ENCODE results near the gene SEMA5A. TPM values are rescaled to one million over a fixed set of nuclear protein-coding genes. Genes with fewer than 3 reads are reported as not detected.

The SEMA5A gene
- total RNA-seq, 1 experiment from 2014 or later, result 9.3 TPM

GRCh38 chr5:9125852-9126251 lies 420.0 kb downstream of the SEMA5A start:
- POLR2A ChIA-PET, result no interaction called here
- Mint-ChIP-seq H3K27me3 (ENCODE audit: low read depth) (no peaks in the 10 kb centered on the region), H3K27ac (no peak overlapping the region), H3K9me3 (peaks cover 9% of the 10 kb centered on the region), H3K4me1 (no peaks in the 10 kb centered on the region), H3K4me3 (no peak overlapping the region), H3K36me3 (0 out of 2 replicates have a peak, but pooled peaks cover 3% of the 10 kb centered on the region)
- DNase-seq (ENCODE audit: low spot score), result no peak
- CTCF ChIA-PET, result no interaction called here
- no peak for TF ChIP-seq ZNF425 (CRISPR knock-in tag; conservative IDR thresholded peaks at IDR 0.05)
- ATAC-seq, result no peak

- no peak for DNase-seq (ENCODE audit: low spot score)
- no peaks in the 10 kb centered on the region for H3K4me1 Mint-ChIP-seq
- no peak for ATAC-seq
- H3K27me3 Mint-ChIP-seq (ENCODE audit: low read depth), result no peaks in the 10 kb centered on the region
- TF ChIP-seq STAT6 (CRISPR knock-in tag; conservative IDR thresholded peaks at IDR 0.05; ENCODE audit: low read depth) (no peak), SMAD4 (CRISPR knock-in tag; IDR thresholded peaks at IDR 0.05) (no peak), ZBTB21 (CRISPR knock-in tag; IDR thresholded peaks at IDR 0.05; ENCODE audit: borderline replicate concordance) (no peak), RELA (CRISPR knock-in tag; IDR thresholded peaks at IDR 0.05; ENCODE audit: borderline replicate concordance) (no peak), ERG (CRISPR knock-in tag; IDR thresholded peaks at IDR 0.05) (no peak)
- no peak overlapping the region for H3K4me3 Mint-ChIP-seq
- ChIA-PET POLR2A (no interaction called here), CTCF (no interaction called here)
- H3K27ac Mint-ChIP-seq, result no peak overlapping the region
- H3K9me3 Mint-ChIP-seq, result peaks cover 9% of the 10 kb centered on the region
- H3K36me3 Mint-ChIP-seq, result 0 out of 2 replicates have a peak, but pooled peaks cover 3% of the 10 kb centered on the region
Measured at GRCh38 chr5:9124838-9125237, 421.0 kb downstream of the SEMA5A start.

- no peaks in the 10 kb centered on the region for H3K27me3 Mint-ChIP-seq (ENCODE audit: low read depth)
- peaks cover 9% of the 10 kb centered on the region for H3K9me3 Mint-ChIP-seq
- CTCF ChIA-PET, result no interaction called here
- H3K36me3 Mint-ChIP-seq, result 0 out of 2 replicates have a peak, but pooled peaks cover 3% of the 10 kb centered on the region
- TF ChIP-seq ERG (CRISPR knock-in tag; IDR thresholded peaks at IDR 0.05), result no peak
- no peak for TF ChIP-seq MYBL2 (CRISPR knock-in tag; IDR thresholded peaks at IDR 0.05)
- TF ChIP-seq ZNF138 (CRISPR knock-in tag; conservative IDR thresholded peaks at IDR 0.05), result no peak
- POLR2A ChIA-PET, result no interaction called here
- ATAC-seq, result no peak
- no peak overlapping the region for H3K4me3 Mint-ChIP-seq
- no peak for DNase-seq (ENCODE audit: low spot score)
- no peak overlapping the region for H3K27ac Mint-ChIP-seq
- no peaks in the 10 kb centered on the region for H3K4me1 Mint-ChIP-seq
Measured at GRCh38 chr5:9124071-9124470, 421.8 kb downstream of the SEMA5A start.

GRCh38 chr5:9122528-9122927 lies 423.3 kb downstream of the SEMA5A start:
- DNase-seq (ENCODE audit: low spot score) (no peak), ATAC-seq (no peak)
- ChIA-PET CTCF (no interaction called here), POLR2A (no interaction called here)
- Mint-ChIP-seq H3K36me3 (no peaks in the 10 kb centered on the region), H3K9me3 (peaks cover 2% of the 10 kb centered on the region), H3K27ac (no peak overlapping the region), H3K4me1 (no peaks in the 10 kb centered on the region), H3K27me3 (ENCODE audit: low read depth) (no peaks in the 10 kb centered on the region), H3K4me3 (no peak overlapping the region)
- TF ChIP-seq ZNF219 (CRISPR knock-in tag; IDR thresholded peaks at IDR 0.05; ENCODE audit: borderline replicate concordance) (no peak), FOXP4 (CRISPR knock-in tag; IDR thresholded peaks at IDR 0.05) (no peak), IRF2 (CRISPR knock-in tag; IDR thresholded peaks at IDR 0.05; ENCODE audit: borderline replicate concordance, low read depth) (no peak), NR3C1 (CRISPR knock-in tag; conservative IDR thresholded peaks at IDR 0.05; ENCODE audit: low read depth) (no peak), ARID4B (CRISPR knock-in tag; IDR thresholded peaks at IDR 0.05; ENCODE audit: borderline replicate concordance) (no peak), OVOL2 (CRISPR knock-in tag; IDR thresholded peaks at IDR 0.05; ENCODE audit: borderline replicate concordance) (no peak), TCF7 (CRISPR knock-in tag; IDR thresholded peaks at IDR 0.05; ENCODE audit: low read depth) (no peak)

Data from WTC11 (cell line).